Muscle of leg (tissue), 11 donors: ENCODE measurements around the gene ZNF25. TPM values are rescaled to one million over a fixed set of nuclear protein-coding genes. Genes with fewer than 3 reads are reported as not detected.
"Not testable (repeated sequence)": the region's sequence is repeated elsewhere in the genome, so short reads cannot be mapped to it uniquely, and the experiment has no call there.

Experiments
- DNase-seq: peaks from one replicate; pipeline ENCODE4 v3.0.0; 2013
- H3K27ac ChIP-seq: one replicate; pipeline ENCODE4 v1.5.1; 2013; ENCODE audit warnings: mild to moderate bottlenecking, low read length, control low read depth
- H3K27me3 ChIP-seq: one replicate; pipeline ENCODE4 v1.6.1; 2013; ENCODE audit warnings: low read length; ENCODE audit not compliant: control insufficient read depth, insufficient read depth
- H3K36me3 ChIP-seq: one replicate; pipeline ENCODE4 v1.6.1; 2013; ENCODE audit warnings: low read length; ENCODE audit not compliant: control insufficient read depth, insufficient read depth
- H3K4me1 ChIP-seq: one replicate; pipeline ENCODE4 v1.6.1; 2013; ENCODE audit warnings: low read length; ENCODE audit not compliant: control insufficient read depth, insufficient read depth
- H3K4me3 ChIP-seq: one replicate; pipeline ENCODE4 v1.5.1; 2013; ENCODE audit warnings: low read length, control low read depth
- H3K9me3 ChIP-seq: replicated peaks from 2 replicates; pipeline ENCODE4 v1.6.1; 2013; ENCODE audit warnings: low read depth, low read length; ENCODE audit not compliant: control insufficient read depth
- WGBS: methylation state at CpG from one replicate; pipeline ENCODE4 v1.1.5; 2013; ENCODE audit warnings: missing lambda C conversion rate; ENCODE audit not compliant: insufficient coverage; 5-methylcytosine and 5-hydroxymethylcytosine counted together
- polyA plus RNA-seq, 8 donors: library from polyadenylated mRNA; unstranded; fragments of 120-200 nt; gene quantifications; one replicate each; pipeline versions ENCODE4 v1.2.1 to v1.2.3, GENCODE V29; 2013; ENCODE audit warnings: inconsistent platforms in 1 of 8, low replicate concordance in 1 of 8; ENCODE audit not compliant: insufficient read length in 8 of 8, insufficient read depth in 1 of 8
- total RNA-seq: library from RNA; stranded (reverse); fragments of 120-200 nt; gene quantifications from one replicate; pipeline ENCODE4 v1.2.4, GENCODE V29; 2013

Gene ZNF25
- total and polyA plus RNA-seq, 9 donors: 8.8 to 15.6 (median 11.8) TPM

- no CpG with 5 or more reads among the region's 1 CpG for WGBS
- not testable (repeated sequence) for H3K9me3 ChIP-seq, DNase-seq, H3K36me3 ChIP-seq, H3K27me3 ChIP-seq, H3K27ac ChIP-seq, H3K4me1 ChIP-seq, H3K4me3 ChIP-seq
Measured at GRCh38 chr10:38000474-38000873, 24.0 kb upstream of the ZNF25 start.

- no CpG with 5 or more reads among the region's 3 CpGs for WGBS
Measured at GRCh38 chr10:37998920-37999319, 22.5 kb upstream of the ZNF25 start.

GRCh38 chr10:37992083-37992482 is 15.6 kb upstream of the ZNF25 start:
- Histone ChIP-seq H3K36me3 (no peaks in the 10 kb centered on the region), H3K4me3 (no peak overlapping the region), H3K4me1 (no peaks in the 10 kb centered on the region), H3K9me3 (peaks cover 5% of the 10 kb centered on the region), H3K27ac (no peak overlapping the region), H3K27me3 (no peaks in the 10 kb centered on the region)
- no peak for DNase-seq
- 67% methylated on average over 1 of the region's 3 CpGs for WGBS

More at GRCh38 chr10:37998920-37999319, 22.5 kb upstream of the ZNF25 start:
- H3K36me3 ChIP-seq, H3K27me3 ChIP-seq, H3K4me1 ChIP-seq, H3K27ac ChIP-seq, H3K4me3 ChIP-seq, H3K9me3 ChIP-seq, DNase-seq: not testable (repeated sequence)

- Histone ChIP-seq H3K27ac (no peak overlapping the region), H3K9me3 (peaks cover 5% of the 10 kb centered on the region), H3K4me1 (no peaks in the 10 kb centered on the region), H3K4me3 (no peak overlapping the region), H3K36me3 (no peaks in the 10 kb centered on the region), H3K27me3 (no peaks in the 10 kb centered on the region)
- no peak for DNase-seq
- WGBS: no CpG with 5 or more reads among the region's 2 CpGs
Measured at GRCh38 chr10:37991655-37992054, 15.2 kb upstream of the ZNF25 start.

GRCh38 chr10:37976880-37977203 is 395 bp upstream of the ZNF25 start:
- Histone ChIP-seq H3K4me1 (peaks cover 4% of the 10 kb centered on the region), H3K4me3 (peak overlapping the region; percentile 77), H3K36me3 (no peaks in the 10 kb centered on the region), H3K27ac (no peak overlapping the region), H3K9me3 (no peaks in the 10 kb centered on the region), H3K27me3 (no peaks in the 10 kb centered on the region)
- 0% methylated on average over 1 of the region's 9 CpGs for WGBS
- no peak for DNase-seq

GRCh38 chr10:37975401-37975991 is 951 bp downstream of the ZNF25 start:
- peak; percentile 54 for DNase-seq
- no peaks in the 10 kb centered on the region for H3K9me3 ChIP-seq
- H3K27me3 ChIP-seq: no peaks in the 10 kb centered on the region
- H3K27ac ChIP-seq: peak overlapping the region; percentile 89
- peaks cover 4% of the 10 kb centered on the region for H3K4me1 ChIP-seq
- WGBS: no CpG with 5 or more reads among the region's 5 CpGs
- peaks cover 2% of the 10 kb centered on the region for H3K36me3 ChIP-seq
- H3K4me3 ChIP-seq: peak overlapping the region; percentile 77

- Histone ChIP-seq H3K27ac (no peak overlapping the region), H3K4me3 (no peak overlapping the region), H3K4me1 (peaks cover 4% of the 10 kb centered on the region), H3K36me3 (peaks cover 19% of the 10 kb centered on the region), H3K27me3 (no peaks in the 10 kb centered on the region), H3K9me3 (peaks cover 12% of the 10 kb centered on the region)
- WGBS: no CpG with 5 or more reads among the region's 1 CpG
- DNase-seq: no peak
Measured at GRCh38 chr10:37972396-37972795, 4.1 kb downstream of the ZNF25 start.

- H3K9me3 ChIP-seq: peaks cover 35% of the 10 kb centered on the region
- DNase-seq: no peak
- H3K27ac ChIP-seq: no peak overlapping the region
- H3K27me3 ChIP-seq: no peaks in the 10 kb centered on the region
- no peaks in the 10 kb centered on the region for H3K4me1 ChIP-seq
- no peak overlapping the region for H3K4me3 ChIP-seq
- peaks cover 26% of the 10 kb centered on the region for H3K36me3 ChIP-seq
Measured at GRCh38 chr10:37965006-37965405, 11.4 kb downstream of the ZNF25 start.

- 100% methylated on average over 1 of the region's 2 CpGs for WGBS
- Histone ChIP-seq H3K4me1 (no peaks in the 10 kb centered on the region), H3K27me3 (no peaks in the 10 kb centered on the region), H3K9me3 (peaks cover 14% of the 10 kb centered on the region), H3K4me3 (no peak overlapping the region), H3K27ac (no peak overlapping the region), H3K36me3 (peaks cover 19% of the 10 kb centered on the region)
- no peak for DNase-seq
Measured at GRCh38 chr10:37960591-37961137, 15.8 kb downstream of the ZNF25 start.

- DNase-seq: no peak
- H3K9me3 ChIP-seq: no peaks in the 10 kb centered on the region
- no peak overlapping the region for H3K27ac ChIP-seq
- no CpG with 5 or more reads among the region's 2 CpGs for WGBS
- H3K4me3 ChIP-seq: no peak overlapping the region
- H3K27me3 ChIP-seq: no peaks in the 10 kb centered on the region
- peaks cover 28% of the 10 kb centered on the region for H3K36me3 ChIP-seq
- H3K4me1 ChIP-seq: no peaks in the 10 kb centered on the region
Measured at GRCh38 chr10:37957841-37958240, 18.6 kb downstream of the ZNF25 start.

GRCh38 chr10:37952926-37953325 is 23.5 kb downstream of the ZNF25 start:
- Histone ChIP-seq H3K27ac (no peak overlapping the region), H3K36me3 (peaks cover 42% of the 10 kb centered on the region), H3K4me1 (no peaks in the 10 kb centered on the region), H3K4me3 (no peak overlapping the region), H3K27me3 (no peaks in the 10 kb centered on the region), H3K9me3 (no peaks in the 10 kb centered on the region)
- no peak for DNase-seq
- WGBS: no CpG with 5 or more reads among the region's 3 CpGs
